Skeletal muscle tissue (tissue), 4 donors: ENCODE data around the gene RPTOR. TPM values are rescaled to one million over a fixed set of nuclear protein-coding genes. Genes with fewer than 3 reads are reported as not detected.
A peak's percentile ranks its signal among the peaks of the same experiment; 100 is the strongest.

Experiments used
- H3K27ac ChIP-seq: one replicate; pipeline ENCODE4 v1.7.0; 2013; ENCODE audit warnings: mild to moderate bottlenecking, low read depth, low read length, inconsistent platforms
- H3K27me3 ChIP-seq, 3 donors: one replicate each; pipeline ENCODE4 v1.7.0; 2013; ENCODE audit warnings: low read length in 3 of 3; ENCODE audit not compliant: control insufficient read depth in 3 of 3, insufficient read depth in 3 of 3
- H3K36me3 ChIP-seq, 3 donors: one replicate each; pipeline ENCODE4 v1.7.0; 2013; ENCODE audit warnings: low read length in 3 of 3; ENCODE audit not compliant: control insufficient read depth in 3 of 3, insufficient read depth in 3 of 3
- H3K4me1 ChIP-seq, 3 donors: one replicate each; pipeline ENCODE4 v1.7.0; 2013; ENCODE audit warnings: low read length in 3 of 3, mild to moderate bottlenecking in 3 of 3; ENCODE audit not compliant: control insufficient read depth in 3 of 3, insufficient read depth in 3 of 3
- H3K4me3 ChIP-seq, 3 donors: one replicate each; pipeline ENCODE4 v1.7.0; 2013; ENCODE audit warnings: low read length in 3 of 3
- H3K9ac ChIP-seq, 3 donors: one replicate each; pipeline ENCODE4 v1.7.0; 2013; ENCODE audit warnings: low read length in 3 of 3, mild to moderate bottlenecking in 3 of 3, moderate library complexity in 2 of 3, low read depth in 1 of 3
- H3K9me3 ChIP-seq, 3 donors: one replicate each; pipeline ENCODE4 v1.7.0; 2013; ENCODE audit warnings: low read length in 3 of 3; ENCODE audit not compliant: control insufficient read depth in 3 of 3
- total RNA-seq: library from RNA; depleted of rRNA; stranded (reverse); fragments of >200 nt; gene quantifications from one replicate; pipeline ENCODE4 v1.2.3, GENCODE V29; 2014
- donor health status: Osteomylitis.

Gene RPTOR
- total RNA-seq, 1 donor from 2014 or later: 24.5 TPM

- Histone ChIP-seq H3K4me3 (peak overlapping the region in 2 of 3 donors; percentile 37 to 49), H3K9ac (peak overlapping the region in 2 of 3 donors; percentile 36 to 79), H3K27ac (peak overlapping the region; percentile 80), H3K4me1 (peaks cover 20 to 35% (median 21%) of the 10 kb centered on the region in 3 donors), H3K27me3 (no peaks in the 10 kb centered on the region), H3K36me3 (peaks cover 3 to 5% (median 5%) of the 10 kb centered on the region in 3 donors), H3K9me3 (no peaks in the 10 kb centered on the region)
These were observed 228.2 kb downstream of the RPTOR start for GRCh38 chr17:80772906-80773242.

GRCh38 chr17:80773243-80773991 lies 228.8 kb downstream of the RPTOR start:
- Histone ChIP-seq H3K27me3 (no peaks in the 10 kb centered on the region), H3K9ac (peak overlapping the region; percentile 36 to 79 (median 74)), H3K4me3 (peak overlapping the region in 2 of 3 donors; percentile 37 to 49), H3K36me3 (peaks cover 3 to 5% (median 5%) of the 10 kb centered on the region in 3 donors), H3K4me1 (peaks cover 20 to 35% (median 21%) of the 10 kb centered on the region in 3 donors), H3K9me3 (no peaks in the 10 kb centered on the region), H3K27ac (peak overlapping the region; percentile 80)

- peak overlapping the region; percentile 80 for H3K27ac ChIP-seq
- H3K36me3 ChIP-seq: peaks cover 3 to 7% (median 5%) of the 10 kb centered on the region in 3 donors
- H3K9ac ChIP-seq: peak overlapping the region; percentile 29 to 79 (median 74)
- no peaks in the 10 kb centered on the region for H3K9me3 ChIP-seq
- no peaks in the 10 kb centered on the region for H3K27me3 ChIP-seq
- H3K4me3 ChIP-seq: peak overlapping the region in 2 of 3 donors; percentile 0 to 49
- peaks cover 20 to 35% (median 21%) of the 10 kb centered on the region in 3 donors for H3K4me1 ChIP-seq
These were observed 229.5 kb downstream of the RPTOR start for GRCh38 chr17:80774146-80774545.

GRCh38 chr17:80774643-80775281 lies 230.1 kb downstream of the RPTOR start:
- no peaks in the 10 kb centered on the region for H3K27me3 ChIP-seq
- no peak overlapping the region for H3K9ac ChIP-seq
- H3K27ac ChIP-seq: peak overlapping the region; percentile 80
- H3K9me3 ChIP-seq: no peaks in the 10 kb centered on the region
- H3K36me3 ChIP-seq: peaks cover 5 to 8% (median 6%) of the 10 kb centered on the region in 3 donors
- H3K4me3 ChIP-seq: no peak overlapping the region
- H3K4me1 ChIP-seq: peaks cover 20 to 36% (median 24%) of the 10 kb centered on the region in 3 donors

- H3K36me3 ChIP-seq: peaks cover 2 to 6% (median 4%) of the 10 kb centered on the region in 3 donors
- no peaks in the 10 kb centered on the region for H3K9me3 ChIP-seq
- no peak overlapping the region for H3K27ac ChIP-seq
- no peak overlapping the region for H3K9ac ChIP-seq
- H3K4me3 ChIP-seq: no peak overlapping the region
- H3K27me3 ChIP-seq: no peaks in the 10 kb centered on the region
- H3K4me1 ChIP-seq: peaks cover 22 to 47% (median 24%) of the 10 kb centered on the region in 3 donors
These were observed 231.2 kb downstream of the RPTOR start for GRCh38 chr17:80775863-80776262.

- Histone ChIP-seq H3K27me3 (no peaks in the 10 kb centered on the region), H3K9me3 (no peaks in the 10 kb centered on the region), H3K4me1 (peaks cover 26 to 58% (median 31%) of the 10 kb centered on the region in 3 donors), H3K4me3 (no peak overlapping the region), H3K36me3 (peaks cover 0 to 6% (median 4%) of the 10 kb centered on the region in 3 donors), H3K27ac (no peak overlapping the region), H3K9ac (no peak overlapping the region)
These were observed 232.6 kb downstream of the RPTOR start for GRCh38 chr17:80777274-80777673.

GRCh38 chr17:80778716-80779115 lies 234.1 kb downstream of the RPTOR start:
- Histone ChIP-seq H3K4me1 (peaks cover 29 to 58% (median 29%) of the 10 kb centered on the region in 3 donors), H3K36me3 (peaks cover 0 to 6% (median 4%) of the 10 kb centered on the region in 3 donors), H3K9ac (no peak overlapping the region), H3K4me3 (no peak overlapping the region), H3K27me3 (no peaks in the 10 kb centered on the region), H3K9me3 (no peaks in the 10 kb centered on the region), H3K27ac (no peak overlapping the region)

GRCh38 chr17:80779336-80779735 lies 234.7 kb downstream of the RPTOR start:
- Histone ChIP-seq H3K4me3 (no peak overlapping the region), H3K9ac (no peak overlapping the region), H3K36me3 (peaks cover 0 to 6% (median 4%) of the 10 kb centered on the region in 3 donors), H3K27ac (no peak overlapping the region), H3K27me3 (no peaks in the 10 kb centered on the region), H3K4me1 (peaks cover 23 to 55% (median 23%) of the 10 kb centered on the region in 3 donors), H3K9me3 (no peaks in the 10 kb centered on the region)

GRCh38 chr17:80779961-80780380 lies 235.3 kb downstream of the RPTOR start:
- no peak overlapping the region for H3K4me3 ChIP-seq
- H3K4me1 ChIP-seq: peaks cover 18 to 49% (median 19%) of the 10 kb centered on the region in 3 donors
- no peak overlapping the region for H3K27ac ChIP-seq
- no peak overlapping the region for H3K9ac ChIP-seq
- peaks cover 0 to 6% (median 4%) of the 10 kb centered on the region in 3 donors for H3K36me3 ChIP-seq
- H3K27me3 ChIP-seq: no peaks in the 10 kb centered on the region
- H3K9me3 ChIP-seq: no peaks in the 10 kb centered on the region
